GM23248 (cell line): ENCODE measurements around the gene BSCL2.

Experiments
- EZH2 ChIP-seq: fragments of 200-600 bp; sonication (generic); IDR thresholded peaks from 2 replicates; pipeline ENCODE4 v1.6.1; 2018; ENCODE audit warnings: antibody characterized with exemption, mild to moderate bottlenecking; ENCODE audit not compliant: insufficient read depth, poor library complexity, severe bottlenecking
- EZH2phosphoT487 ChIP-seq: fragments of 200-600 bp; sonication (generic); IDR thresholded peaks from 2 replicates; pipeline ENCODE4 v1.6.1; 2018; ENCODE audit warnings: antibody characterized with exemption, moderate library complexity, mild to moderate bottlenecking, low read depth; ENCODE audit not compliant: insufficient read depth

DNA sequence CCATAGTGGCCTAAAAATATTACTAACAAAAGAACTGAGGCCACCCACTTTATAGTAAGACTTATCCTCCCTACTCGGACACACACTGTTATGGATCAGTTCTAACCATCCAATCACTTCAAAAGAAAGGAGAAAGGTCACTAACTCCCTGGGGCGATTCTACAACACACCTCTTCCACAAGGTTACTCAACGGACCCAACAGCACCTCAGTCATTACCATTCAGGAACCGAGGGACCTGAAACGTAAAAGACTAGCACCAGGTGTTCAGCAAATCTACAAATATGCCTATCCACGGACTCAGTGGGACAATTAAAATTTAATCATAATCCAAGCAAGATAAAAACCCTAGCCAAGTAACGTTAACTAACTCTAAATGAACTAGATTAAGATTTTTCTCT lies 18.4 kb upstream of the BSCL2 start:
- TF ChIP-seq EZH2 (no peak), EZH2phosphoT487 (no peak)
